ENCODE results near the gene MYO15B. TPM values are rescaled to one million over a fixed set of nuclear protein-coding genes. Genes with fewer than 3 reads are reported as not detected.

MYO15B gene
- total RNA-seq, 1 experiment from 2014 or later = 26.5 TPM

- H3K36me3 ChIP-seq (ENCODE audit: control insufficient read depth, insufficient read depth, low read length) = no peaks in the 10 kb centered on the region
- TF ChIP-seq SIN3A (IDR thresholded peaks at IDR 0.05; ENCODE audit: borderline replicate concordance, insufficient read depth, low read depth, low read length) (no peak), REST (IDR thresholded peaks at IDR 0.05; ENCODE audit: insufficient read depth in 1 of 2, low read depth in 2 of 2, low read length in 1 of 2) (no peak), TCF7L2 (IDR thresholded peaks at IDR 0.05; ENCODE audit: low read depth, low read length) (no peak), CTCF (IDR thresholded peaks at IDR 0.05) (no peak), POLR2AphosphoS5 (IDR thresholded peaks at IDR 0.05; ENCODE audit: low read depth, low read length) (no peak)
- no peaks in the 10 kb centered on the region for H3K27me3 ChIP-seq (ENCODE audit: control insufficient read depth, insufficient read depth, low read length)
- no TSS peak for BruUV-seq (replicated peaks)
- no peak overlapping the region; the same call in 1 of the 2 replicates for H3K27ac ChIP-seq (ENCODE audit: low read length)
- no peak overlapping the region for H3K4me3 ChIP-seq (ENCODE audit: low read depth in 2 of 2, low read length in 2 of 2)
- POLR2A ChIA-PET = no interaction called here
- intact Hi-C loops (cut with micrococcal nuclease; ENCODE audit: unreplicated experiment) = no loop called here
- in situ Hi-C loops (cut with HindIII; ENCODE audit: low pct_unique_long_range_greater_than_20kb, low sequenced_read_pairs) = no loop called here
- DNase-seq (ENCODE audit: low read depth, low spot score) (no peak), ATAC-seq (no peak)
- H3K4me1 ChIP-seq (ENCODE audit: control insufficient read depth, insufficient read depth, low read length) = peaks cover 40% of the 10 kb centered on the region
- H3K9me3 ChIP-seq (ENCODE audit: control insufficient read depth, insufficient read depth, low read depth, low read length) = no peaks in the 10 kb centered on the region
- CTCF ChIA-PET = no interaction called here
These were observed 20.8 kb upstream of the MYO15B start for GRCh38 chr17:75566834-75567233.

GRCh38 chr17:75568412-75569255 is 19.0 kb upstream of the MYO15B start:
- Histone ChIP-seq H3K4me3 (ENCODE audit: low read depth in 2 of 2, low read length in 2 of 2) (no peak overlapping the region), H3K27ac (ENCODE audit: low read length) (no peak overlapping the region), H3K36me3 (ENCODE audit: control insufficient read depth, insufficient read depth, low read length) (no peaks in the 10 kb centered on the region), H3K4me1 (ENCODE audit: control insufficient read depth, insufficient read depth, low read length) (peaks cover 23% of the 10 kb centered on the region), H3K9me3 (ENCODE audit: control insufficient read depth, insufficient read depth, low read depth, low read length) (no peaks in the 10 kb centered on the region), H3K27me3 (ENCODE audit: control insufficient read depth, insufficient read depth, low read length) (no peaks in the 10 kb centered on the region)
- CTCF ChIA-PET = no interaction called here
- ATAC-seq (no peak), DNase-seq (ENCODE audit: low read depth, low spot score) (no peak)
- intact Hi-C loops (cut with micrococcal nuclease; ENCODE audit: unreplicated experiment) (no loop called here), in situ Hi-C loops (cut with HindIII; ENCODE audit: low pct_unique_long_range_greater_than_20kb, low sequenced_read_pairs) (no loop called here)
- no TSS peak for BruUV-seq (replicated peaks)
- POLR2A ChIA-PET = no interaction called here
- TF ChIP-seq SIN3A (IDR thresholded peaks at IDR 0.05; ENCODE audit: borderline replicate concordance, insufficient read depth, low read depth, low read length) (no peak), POLR2AphosphoS5 (IDR thresholded peaks at IDR 0.05; ENCODE audit: low read depth, low read length) (no peak), TCF7L2 (IDR thresholded peaks at IDR 0.05; ENCODE audit: low read depth, low read length) (no peak), CTCF (IDR thresholded peaks at IDR 0.05) (no peak), REST (IDR thresholded peaks at IDR 0.05; ENCODE audit: insufficient read depth in 1 of 2, low read depth in 2 of 2, low read length in 1 of 2) (no peak)

All from Panc1 (cell line).